Gastroesophageal sphincter (tissue), 4 donors: Measurements from ENCODE around the gene ABCB7. TPM values are rescaled to one million over a fixed set of nuclear protein-coding genes. Genes with fewer than 3 reads are reported as not detected.

Experiments used
- ATAC-seq: fragments of 150-250 bp; one replicate; pipeline ENCODE4 v1.9.1; 2016; ENCODE audit warnings: mild to moderate bottlenecking, moderate library complexity
- H3K27ac ChIP-seq, 4 donors: fragments of 200-600 bp; sonication (generic) in 3 of 4; 1 replicate in 3 of 4; 2 replicates in 1 of 4; pipeline ENCODE4 v1.5.1; 2016 to 2019
- H3K27me3 ChIP-seq: fragments of 200-600 bp; sonication (generic); one replicate; pipeline ENCODE4 v1.5.1; 2019
- H3K36me3 ChIP-seq, 2 donors: fragments of 200-600 bp; sonication (generic); one replicate each; pipeline ENCODE4 v1.5.1; 2019; ENCODE audit warnings: control low read depth in 1 of 2
- H3K4me1 ChIP-seq, 3 donors: fragments of 200-600 bp; sonication (generic); 1 replicate in 2 of 3; 2 replicates in 1 of 3; pipeline ENCODE4 v1.5.1; 2016 to 2019; ENCODE audit warnings: control low read depth in 2 of 3
- H3K4me3 ChIP-seq, 2 donors: fragments of 200-600 bp; sonication (generic); one replicate each; pipeline ENCODE4 v1.5.1; 2019; ENCODE audit warnings: mild to moderate bottlenecking in 1 of 2, moderate library complexity in 1 of 2
- H3K9me3 ChIP-seq, 3 donors: fragments of 200-600 bp; sonication (generic); one replicate each; pipeline ENCODE4 v1.5.1; 2017 to 2019; ENCODE audit warnings: control low read depth in 2 of 3
- CTCF ChIP-seq, 4 experiments: fragments of 200-600 bp in 2 of 4; fragments of 450-650 bp in 2 of 4; sonication (generic) in 1 of 4; IDR thresholded peaks; one replicate each; pipeline ENCODE4 v1.5.1; 2017 to 2019; ENCODE audit warnings: antibody characterized with exemption in 4 of 4, mild to moderate bottlenecking in 2 of 4, moderate library complexity in 2 of 4
- EP300 ChIP-seq: sonication (generic); formaldehyde crosslinking; IDR thresholded peaks from one replicate; pipeline ENCODE4 v1.6.1; 2017; ENCODE audit warnings: antibody characterized with exemption, mild to moderate bottlenecking
- POLR2A ChIP-seq, 2 donors: fragments of 450-650 bp; IDR thresholded peaks; one replicate each; pipeline ENCODE4 v1.6.1; 2017; ENCODE audit warnings: antibody characterized with exemption in 2 of 2, mild to moderate bottlenecking in 2 of 2, moderate library complexity in 1 of 2
- POLR2AphosphoS5 ChIP-seq: sonication (generic); formaldehyde crosslinking; IDR thresholded peaks from one replicate; pipeline ENCODE4 v1.6.1; 2017; ENCODE audit warnings: antibody characterized with exemption
- WGBS, 2 donors: methylation state at CpG; one replicate each; pipeline ENCODE4 v1.1.5; 2018; ENCODE audit warnings: low coverage in 1 of 2; 5-methylcytosine and 5-hydroxymethylcytosine counted together
- total RNA-seq, 4 donors: library from RNA; depleted of rRNA; stranded (reverse); fragments of >200 nt; gene quantifications; one replicate each; pipeline ENCODE4 v1.1.0, GENCODE V29; 2016

The ABCB7 gene
- total RNA-seq, 4 donors from 2014 or later = 44.7 to 83.7 (median 69.6) TPM

- 50% methylated on average over 2 of the region's 3 CpGs; no CpG with 5 or more reads in 1 of the 2 donors for WGBS, 2 donors
- H3K9me3 ChIP-seq = no peaks in the 10 kb centered on the region
- no peak overlapping the region for H3K4me3 ChIP-seq
- ATAC-seq = no peak
- no peaks in the 10 kb centered on the region for H3K4me1 ChIP-seq
- no peak overlapping the region for H3K27ac ChIP-seq
- no peaks in the 10 kb centered on the region for H3K36me3 ChIP-seq
- H3K27me3 ChIP-seq = no peaks in the 10 kb centered on the region
- TF ChIP-seq POLR2A (IDR thresholded peaks at IDR 0.05) (no peak), POLR2AphosphoS5 (no peak), CTCF (IDR thresholded peaks at IDR 0.05) (no peak), EP300 (no peak)
These were observed 41.4 kb downstream of the ABCB7 start for GRCh38 chrX:75114638-75115037.

GRCh38 chrX:75113664-75114063 is 42.4 kb downstream of the ABCB7 start:
- no peaks in the 10 kb centered on the region for H3K27me3 ChIP-seq
- WGBS, 2 donors = 100% methylated on average over 1 of the region's 1 CpG; no CpG with 5 or more reads in 1 of the 2 donors
- H3K4me1 ChIP-seq = no peaks in the 10 kb centered on the region
- no peaks in the 10 kb centered on the region for H3K9me3 ChIP-seq
- no peak for ATAC-seq
- H3K4me3 ChIP-seq = no peak overlapping the region
- TF ChIP-seq CTCF (IDR thresholded peaks at IDR 0.05) (no peak), POLR2AphosphoS5 (no peak), POLR2A (IDR thresholded peaks at IDR 0.05) (no peak), EP300 (no peak)
- H3K27ac ChIP-seq = no peak overlapping the region
- no peaks in the 10 kb centered on the region for H3K36me3 ChIP-seq

GRCh38 chrX:75107863-75108509 is 48.1 kb downstream of the ABCB7 start:
- Histone ChIP-seq H3K4me3 (no peak overlapping the region), H3K4me1 (no peaks in the 10 kb centered on the region), H3K27me3 (no peaks in the 10 kb centered on the region), H3K27ac (no peak overlapping the region), H3K36me3 (peaks cover 0 to 4% of the 10 kb centered on the region in 2 donors), H3K9me3 (no peaks in the 10 kb centered on the region)
- no CpG with 5 or more reads among the region's 6 CpGs for WGBS, 2 donors
- ATAC-seq = no peak
- TF ChIP-seq POLR2A (IDR thresholded peaks at IDR 0.05) (no peak), EP300 (no peak), POLR2AphosphoS5 (no peak), CTCF (IDR thresholded peaks at IDR 0.05) (no peak)

GRCh38 chrX:75106772-75107171 is 49.3 kb downstream of the ABCB7 start:
- Histone ChIP-seq H3K4me3 (no peak overlapping the region), H3K27me3 (no peaks in the 10 kb centered on the region), H3K36me3 (peaks cover 0 to 4% of the 10 kb centered on the region in 2 donors), H3K27ac (no peak overlapping the region), H3K9me3 (no peaks in the 10 kb centered on the region), H3K4me1 (no peaks in the 10 kb centered on the region)
- TF ChIP-seq POLR2A (IDR thresholded peaks at IDR 0.05) = no peak
- TF ChIP-seq POLR2AphosphoS5 = no peak
- no peak for TF ChIP-seq CTCF (IDR thresholded peaks at IDR 0.05)
- no peak for TF ChIP-seq EP300
- ATAC-seq = no peak
- WGBS, 2 donors = 81 to 98% methylated on average over 3 to 5 of the region's 10 CpGs

- Histone ChIP-seq H3K4me3 (no peak overlapping the region), H3K27me3 (no peaks in the 10 kb centered on the region), H3K36me3 (peaks cover 0 to 11% of the 10 kb centered on the region in 2 donors), H3K9me3 (no peaks in the 10 kb centered on the region), H3K27ac (no peak overlapping the region), H3K4me1 (no peaks in the 10 kb centered on the region)
- WGBS, 2 donors = 67% methylated on average over 1 of the region's 1 CpG; no CpG with 5 or more reads in 1 of the 2 donors
- TF ChIP-seq POLR2A (IDR thresholded peaks at IDR 0.05) = no peak
- no peak for TF ChIP-seq CTCF (IDR thresholded peaks at IDR 0.05)
- TF ChIP-seq POLR2AphosphoS5 = no peak
- no peak for TF ChIP-seq EP300
- ATAC-seq = no peak
These were observed 59.8 kb downstream of the ABCB7 start for GRCh38 chrX:75096331-75096730.
